Stomach (tissue), 4 donors: Measurements from ENCODE around the gene CHMP4A.

Experiments used
- CTCF ChIP-seq, 7 experiments: fragments of 450-650 bp in 4 of 7; fragments of 200-600 bp in 3 of 7; sonication (generic) in 3 of 7; IDR thresholded peaks; one replicate each; pipeline ENCODE4 v1.5.1; 2016 to 2019; ENCODE audit warnings: antibody characterized with exemption in 7 of 7, control low read depth in 2 of 7, mild to moderate bottlenecking in 1 of 7
- POLR2A ChIP-seq, 4 donors: fragments of 450-650 bp; IDR thresholded peaks; one replicate each; pipeline ENCODE4 v1.6.1; 2016; ENCODE audit warnings: antibody characterized with exemption in 4 of 4, control low read depth in 2 of 4, mild to moderate bottlenecking in 1 of 4, moderate library complexity in 1 of 4

- no peak for TF ChIP-seq POLR2A (IDR thresholded peaks at IDR 0.05)
- no peak for TF ChIP-seq CTCF (IDR thresholded peaks at IDR 0.05)
Measured at GRCh38 chr14:24182110-24182882, 31.0 kb downstream of the CHMP4A start.
